RWPE2 (cell line): ENCODE results near the gene PTPN18.
"Not testable (repeated sequence)": the region's sequence is repeated elsewhere in the genome, so short reads cannot be mapped to it uniquely, and the experiment has no call there.

Experiments used
- ATAC-seq: fragments of 200-7000 bp; cut with Tn5 transposase; 3 replicates; pipeline ENCODE4 v1.9.1; 2021; ENCODE audit warnings: low read depth
- DNase-seq: peaks from one replicate; pipeline ENCODE4 v3.0.0-alpha.2; 2020; ENCODE audit warnings: low spot score
- H3K27ac ChIP-seq: fragments of 450-650 bp; 2 replicates; pipeline ENCODE4 v1.5.1; 2017; ENCODE audit warnings: mild to moderate bottlenecking; ENCODE audit not compliant: poor library complexity, severe bottlenecking
- H3K27me3 ChIP-seq: fragments of 250-450 bp; sonication (Bioruptor Pico); 2 replicates; pipeline ENCODE4 v1.5.1; 2021; ENCODE audit warnings: mild to moderate bottlenecking, moderate library complexity; ENCODE audit not compliant: insufficient read depth, poor library complexity, severe bottlenecking
- H3K36me3 ChIP-seq: fragments of 250-450 bp; sonication (Bioruptor Pico); 2 replicates; pipeline ENCODE4 v1.5.1; 2020; ENCODE audit warnings: low read depth, mild to moderate bottlenecking, moderate library complexity
- H3K4me1 ChIP-seq: fragments of 250-450 bp; sonication (Bioruptor Pico); 2 replicates; pipeline ENCODE4 v1.5.1; 2021; ENCODE audit warnings: mild to moderate bottlenecking, moderate library complexity; ENCODE audit not compliant: insufficient read depth, poor library complexity, severe bottlenecking
- H3K4me3 ChIP-seq: fragments of 250-450 bp; sonication (Bioruptor Pico); 2 replicates; pipeline ENCODE4 v1.5.1; 2021; ENCODE audit warnings: mild to moderate bottlenecking, moderate library complexity; ENCODE audit not compliant: severe bottlenecking
- H3K9me3 ChIP-seq: fragments of 250-450 bp; sonication (Bioruptor Pico); 2 replicates; pipeline ENCODE4 v1.5.1; 2021; ENCODE audit warnings: mild to moderate bottlenecking, moderate library complexity; ENCODE audit not compliant: severe bottlenecking
- CTCF ChIP-seq: fragments of 450-650 bp; IDR thresholded peaks from one replicate; pipeline ENCODE4 v1.5.1; 2017; ENCODE audit warnings: mild to moderate bottlenecking, moderate library complexity; ENCODE audit not compliant: poor library complexity, severe bottlenecking

The PTPN18 gene

GRCh38 chr2:130393318-130393910, 37.6 kb downstream of the PTPN18 start:
- Histone ChIP-seq H3K27ac (no peak overlapping the region), H3K9me3 (no peaks in the 10 kb centered on the region), H3K4me1 (no peaks in the 10 kb centered on the region), H3K36me3 (no peaks in the 10 kb centered on the region), H3K27me3 (no peaks in the 10 kb centered on the region), H3K4me3 (no peak overlapping the region)
- DNase-seq: no peak
- no peak for TF ChIP-seq CTCF
- ATAC-seq: peak; percentile 18; the same call in 1 of the 3 replicates

GRCh38 chr2:130406280-130406679, 50.4 kb downstream of the PTPN18 start:
- not testable (repeated sequence) for H3K4me3 ChIP-seq, H3K9me3 ChIP-seq, H3K4me1 ChIP-seq, H3K27ac ChIP-seq, H3K36me3 ChIP-seq, H3K27me3 ChIP-seq, ATAC-seq, DNase-seq

GRCh38 chr2:130416693-130417092, 60.8 kb downstream of the PTPN18 start:
- H3K9me3 ChIP-seq, H3K4me1 ChIP-seq, H3K27ac ChIP-seq, H3K36me3 ChIP-seq, ATAC-seq, H3K4me3 ChIP-seq, DNase-seq, H3K27me3 ChIP-seq: not testable (repeated sequence)

- H3K27ac ChIP-seq, H3K9me3 ChIP-seq, H3K4me3 ChIP-seq, H3K4me1 ChIP-seq, DNase-seq, H3K36me3 ChIP-seq, ATAC-seq, H3K27me3 ChIP-seq: not testable (repeated sequence)
These were observed 63.0 kb downstream of the PTPN18 start for GRCh38 chr2:130418845-130419244.
